K562 (cell line): ENCODE results near the gene ABHD5. TPM values are rescaled to one million over a fixed set of nuclear protein-coding genes. Genes with fewer than 3 reads are reported as not detected.

ENCODE experiments used
- CREB1 ChIP-seq, 2 experiments: sonication (generic) in 1 of 2; formaldehyde crosslinking in 1 of 2; IDR thresholded peaks; 2 replicates each; pipeline versions ENCODE4 v1.6.1 to v1.8.0; 2012 to 2022; ENCODE audit warnings: inconsistent platforms in 1 of 2, mild to moderate bottlenecking in 1 of 2, missing genetic modification reagents in 1 of 2, moderate library complexity in 1 of 2
- E4F1 ChIP-seq: fragments of 250-450 bp; sonication (Bioruptor Pico); IDR thresholded peaks from 2 replicates; pipeline ENCODE4 v1.5.0; 2021; ENCODE audit warnings: mild to moderate bottlenecking, borderline replicate concordance
- EGR1 ChIP-seq: fragments of 450-650 bp; conservative IDR thresholded peaks from 2 replicates; pipeline ENCODE4 v1.6.1; 2017; ENCODE audit warnings: mild to moderate bottlenecking
- GABPB1 ChIP-seq: sonication (generic); formaldehyde crosslinking; IDR thresholded peaks from 2 replicates; pipeline ENCODE4 v1.8.0; 2022; ENCODE audit warnings: mild to moderate bottlenecking, missing genetic modification reagents
- GTF2F1 ChIP-seq: IDR thresholded peaks from 2 replicates; pipeline ENCODE4 v1.6.1; 2011; ENCODE audit warnings: low read depth, low read length, improper control_type of control experiment
- HCFC1 ChIP-seq: IDR thresholded peaks from 2 replicates; pipeline ENCODE4 v1.6.1; 2012; ENCODE audit warnings: low read depth, low read length, improper control_type of control experiment
- PHF8 ChIP-seq: fragments of 200-600 bp; sonication (generic); IDR thresholded peaks from 2 replicates; pipeline ENCODE4 v1.6.1; 2012; ENCODE audit warnings: mixed run types, mild to moderate bottlenecking, inconsistent platforms, low read length, moderate library complexity, borderline replicate concordance
- POLR2AphosphoS2 ChIP-seq: IDR thresholded peaks from 2 replicates; pipeline ENCODE4 v1.6.1; 2012; ENCODE audit warnings: low read length, improper control_type of control experiment
- RFX5 ChIP-seq: IDR thresholded peaks from 2 replicates; pipeline ENCODE4 v1.6.1; 2011; ENCODE audit warnings: low read depth, mild to moderate bottlenecking, improper control_type of control experiment, low read length
- SMAD2 ChIP-seq: fragments of 150-350 bp; IDR thresholded peaks from 2 replicates; pipeline ENCODE4 v1.6.1; 2014; ENCODE audit warnings: low read depth, mild to moderate bottlenecking, low read length
- TFE3 ChIP-seq: fragments of 450-650 bp; formaldehyde crosslinking; IDR thresholded peaks from 2 replicates; pipeline ENCODE4 v1.4.0; 2020; ENCODE audit warnings: mild to moderate bottlenecking, mixed read lengths
- ZBTB2 ChIP-seq: fragments of 450-650 bp; IDR thresholded peaks from 2 replicates; pipeline ENCODE4 v1.6.1; 2016; ENCODE audit warnings: antibody characterized with exemption
- ZNF175 ChIP-seq: fragments of 200-800 bp; sonication (Bioruptor generic); IDR thresholded peaks from 2 replicates; pipeline ENCODE4 v1.6.1; 2016; ENCODE audit warnings: low read depth, mild to moderate bottlenecking, missing genetic modification characterization, missing compliant biosample characterization
- ZNF184 ChIP-seq: sonication (generic); formaldehyde crosslinking; IDR thresholded peaks from 2 replicates; pipeline ENCODE4 v1.5.0; 2020; ENCODE audit warnings: missing genetic modification reagents
- ZNF212 ChIP-seq: fragments of 450-650 bp; formaldehyde crosslinking; IDR thresholded peaks from 2 replicates; pipeline ENCODE4 v1.4.0; 2020; ENCODE audit warnings: mild to moderate bottlenecking
- polyA plus RNA-seq, 8 experiments: library from polyadenylated mRNA; depleted of rRNA in 4 of 8; stranded (reverse) in 5 of 8; unstranded in 3 of 8; fragments of >200 nt; fragmentation: Nextera tagmentation in 2 of 8; fragmentation: Illumina TruSeq in 1 of 8; extraction: Ambion mirVana in 2 of 8; extraction: Trizol in 1 of 8; gene quantifications; 2 replicates each; pipeline versions ENCODE4 v1.2.1 to v1.2.3, GENCODE V29; 2011 to 2014; ENCODE audit warnings: inconsistent platforms in 1 of 8, missing spikeins in 1 of 8
- total RNA-seq, 7 experiments: library from RNA; depleted of rRNA in 6 of 7; stranded (reverse); fragments of >200 nt in 6 of 7; fragmentation: Illumina TruSeq in 2 of 7; extraction: Trizol in 2 of 7; gene quantifications; 2 replicates each; pipeline versions ENCODE4 v1.2.1 to v1.2.3, GENCODE V29; 2011 to 2021; ENCODE audit warnings: low replicate concordance in 1 of 7
- TF ChIP-seq, protein P1 (sequence below), 2 experiments: fragments of 150-350 bp in 1 of 2; IDR thresholded peaks; 2 replicates each; pipeline ENCODE4 v1.6.1; 2012 to 2016; ENCODE audit warnings: low read depth in 2 of 2, low read length in 2 of 2, mild to moderate bottlenecking in 1 of 2, moderate library complexity in 1 of 2
- TF ChIP-seq, protein P2 (sequence below): fragments of 250-450 bp; sonication (Bioruptor Pico); IDR thresholded peaks from 2 replicates; pipeline ENCODE4 v1.8.0; 2022; ENCODE audit warnings: moderate library complexity, mild to moderate bottlenecking, inconsistent platforms

Gene ABHD5
- total and polyA plus RNA-seq, 9 of the 15 experiments (the other 6 are each of a cell fraction or from before 2014, with no cell fraction given): 27.8 to 61.7 (median 39.9) TPM

- no peak for TF ChIP-seq RFX5
- no peak for TF ChIP-seq HCFC1
- peak; percentile 8; the same call in 1 of the 2 replicates for TF ChIP-seq ZNF175
- TF ChIP-seq EGR1: no peak
- TF ChIP-seq ZNF212 (CRISPR knock-in tag): no peak
- no peak for TF ChIP-seq GTF2F1
- no peak; the same call in 1 of the 2 replicates for TF ChIP-seq GABPB1 (CRISPR knock-in tag)
- TF ChIP-seq ZBTB2: peak; percentile 35; the same call in 1 of the 2 replicates
- TF ChIP-seq ZNF184 (CRISPR knock-in tag): no peak
- TF ChIP-seq CREB1 (IDR thresholded peaks at IDR 0.05): no peak
- no peak for TF ChIP-seq CREB1 (CRISPR knock-in tag; IDR thresholded peaks at IDR 0.05)
- no peak for TF ChIP-seq E4F1 (CRISPR knock-in tag)
- no peak for TF ChIP-seq TFE3
- no peak for TF ChIP-seq SMAD2
- no peak for TF ChIP-seq POLR2AphosphoS2
- TF ChIP-seq, protein P1, sequence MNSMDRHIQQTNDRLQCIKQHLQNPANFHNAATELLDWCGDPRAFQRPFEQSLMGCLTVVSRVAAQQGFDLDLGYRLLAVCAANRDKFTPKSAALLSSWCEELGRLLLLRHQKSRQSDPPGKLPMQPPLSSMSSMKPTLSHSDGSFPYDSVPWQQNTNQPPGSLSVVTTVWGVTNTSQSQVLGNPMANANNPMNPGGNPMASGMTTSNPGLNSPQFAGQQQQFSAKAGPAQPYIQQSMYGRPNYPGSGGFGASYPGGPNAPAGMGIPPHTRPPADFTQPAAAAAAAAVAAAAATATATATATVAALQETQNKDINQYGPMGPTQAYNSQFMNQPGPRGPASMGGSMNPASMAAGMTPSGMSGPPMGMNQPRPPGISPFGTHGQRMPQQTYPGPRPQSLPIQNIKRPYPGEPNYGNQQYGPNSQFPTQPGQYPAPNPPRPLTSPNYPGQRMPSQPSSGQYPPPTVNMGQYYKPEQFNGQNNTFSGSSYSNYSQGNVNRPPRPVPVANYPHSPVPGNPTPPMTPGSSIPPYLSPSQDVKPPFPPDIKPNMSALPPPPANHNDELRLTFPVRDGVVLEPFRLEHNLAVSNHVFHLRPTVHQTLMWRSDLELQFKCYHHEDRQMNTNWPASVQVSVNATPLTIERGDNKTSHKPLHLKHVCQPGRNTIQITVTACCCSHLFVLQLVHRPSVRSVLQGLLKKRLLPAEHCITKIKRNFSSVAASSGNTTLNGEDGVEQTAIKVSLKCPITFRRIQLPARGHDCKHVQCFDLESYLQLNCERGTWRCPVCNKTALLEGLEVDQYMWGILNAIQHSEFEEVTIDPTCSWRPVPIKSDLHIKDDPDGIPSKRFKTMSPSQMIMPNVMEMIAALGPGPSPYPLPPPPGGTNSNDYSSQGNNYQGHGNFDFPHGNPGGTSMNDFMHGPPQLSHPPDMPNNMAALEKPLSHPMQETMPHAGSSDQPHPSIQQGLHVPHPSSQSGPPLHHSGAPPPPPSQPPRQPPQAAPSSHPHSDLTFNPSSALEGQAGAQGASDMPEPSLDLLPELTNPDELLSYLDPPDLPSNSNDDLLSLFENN (IDR thresholded peaks at IDR 0.05; ENCODE audit: low read depth in 2 of 2, low read length in 2 of 2): peak in 1 of 2 experiments; percentile 1; a peak in 1 of 4 replicates
- peak; percentile 45; the same call in 1 of the 2 replicates for TF ChIP-seq PHF8
- TF ChIP-seq, protein P2, sequence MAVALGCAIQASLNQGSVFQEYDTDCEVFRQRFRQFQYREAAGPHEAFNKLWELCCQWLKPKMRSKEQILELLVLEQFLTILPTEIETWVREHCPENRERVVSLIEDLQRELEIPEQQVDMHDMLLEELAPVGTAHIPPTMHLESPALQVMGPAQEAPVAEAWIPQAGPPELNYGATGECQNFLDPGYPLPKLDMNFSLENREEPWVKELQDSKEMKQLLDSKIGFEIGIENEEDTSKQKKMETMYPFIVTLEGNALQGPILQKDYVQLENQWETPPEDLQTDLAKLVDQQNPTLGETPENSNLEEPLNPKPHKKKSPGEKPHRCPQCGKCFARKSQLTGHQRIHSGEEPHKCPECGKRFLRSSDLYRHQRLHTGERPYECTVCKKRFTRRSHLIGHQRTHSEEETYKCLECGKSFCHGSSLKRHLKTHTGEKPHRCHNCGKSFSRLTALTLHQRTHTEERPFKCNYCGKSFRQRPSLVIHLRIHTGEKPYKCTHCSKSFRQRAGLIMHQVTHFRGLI (CRISPR knock-in tag): no peak
Observed at GRCh38 chr3:43769885-43770425, 79.2 kb downstream of the ABHD5 start (continued).
